SU-DHL-6 (cell line): Measurements from ENCODE around the gene CTDP1.

Experiments used
- CTCF ChIP-seq: fragments of 200-600 bp; sonication (generic); IDR thresholded peaks from one replicate; pipeline ENCODE4 v1.5.1; 2017; ENCODE audit warnings: antibody characterized with exemption, mild to moderate bottlenecking, low read length, moderate library complexity; ENCODE audit not compliant: insufficient read depth, poor library complexity, severe bottlenecking
- EZH2phosphoT487 ChIP-seq: fragments of 200-600 bp; sonication (generic), shearing (Covaris generic); conservative IDR thresholded peaks from 2 replicates; pipeline ENCODE4 v1.6.1; 2018; ENCODE audit warnings: mild to moderate bottlenecking, antibody characterized with exemption, low read length, moderate library complexity, mixed read lengths

GRCh38 chr18:79697976-79698375 is 18.4 kb downstream of the CTDP1 start:
- TF ChIP-seq CTCF = no peak
- TF ChIP-seq EZH2phosphoT487 = no peak
